ENCODE data around the gene PTPN22. TPM values are rescaled to one million over a fixed set of nuclear protein-coding genes. Genes with fewer than 3 reads are reported as not detected.
A peak's percentile ranks its signal among the peaks of the same experiment; 100 is the strongest.

The PTPN22 gene
- total RNA-seq, 2 experiments from 2014 or later: 28.3 to 30.2 TPM

DNA sequence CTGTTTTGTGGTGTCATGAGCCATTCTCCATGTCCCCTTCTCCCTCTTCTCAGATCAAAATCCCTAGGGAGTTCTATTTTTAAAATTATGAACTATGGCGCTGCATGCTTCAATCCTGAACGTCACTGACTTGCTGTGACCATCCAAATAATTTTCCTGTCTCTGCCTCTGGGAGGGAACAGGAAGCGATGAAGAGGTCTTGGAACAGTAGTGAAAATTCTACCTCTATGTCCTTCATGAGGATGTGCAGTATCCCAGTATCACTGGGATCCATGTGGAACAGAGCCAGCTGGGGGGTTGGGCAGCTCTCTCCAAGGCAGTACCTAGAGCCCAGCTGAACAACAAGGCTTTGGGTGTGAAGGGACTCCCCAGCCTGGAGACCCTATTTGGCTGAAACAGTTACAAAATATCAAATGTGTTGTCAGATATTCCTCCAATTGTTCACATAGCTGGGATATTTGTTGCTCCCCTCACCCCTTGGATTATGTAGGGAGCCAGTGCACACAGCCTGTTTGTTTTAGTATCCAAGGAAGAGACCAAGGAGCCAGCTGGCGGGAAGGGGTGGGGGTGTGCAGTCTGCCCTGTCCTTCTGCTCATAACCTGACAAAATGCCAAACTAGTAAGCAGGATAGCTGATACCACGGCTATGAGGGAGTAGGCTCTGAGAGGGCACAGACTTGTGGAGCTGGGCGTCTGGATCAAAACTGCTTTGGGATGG lies 41.2 kb upstream of the PTPN22 start:
- TF ChIP-seq, protein P1, sequence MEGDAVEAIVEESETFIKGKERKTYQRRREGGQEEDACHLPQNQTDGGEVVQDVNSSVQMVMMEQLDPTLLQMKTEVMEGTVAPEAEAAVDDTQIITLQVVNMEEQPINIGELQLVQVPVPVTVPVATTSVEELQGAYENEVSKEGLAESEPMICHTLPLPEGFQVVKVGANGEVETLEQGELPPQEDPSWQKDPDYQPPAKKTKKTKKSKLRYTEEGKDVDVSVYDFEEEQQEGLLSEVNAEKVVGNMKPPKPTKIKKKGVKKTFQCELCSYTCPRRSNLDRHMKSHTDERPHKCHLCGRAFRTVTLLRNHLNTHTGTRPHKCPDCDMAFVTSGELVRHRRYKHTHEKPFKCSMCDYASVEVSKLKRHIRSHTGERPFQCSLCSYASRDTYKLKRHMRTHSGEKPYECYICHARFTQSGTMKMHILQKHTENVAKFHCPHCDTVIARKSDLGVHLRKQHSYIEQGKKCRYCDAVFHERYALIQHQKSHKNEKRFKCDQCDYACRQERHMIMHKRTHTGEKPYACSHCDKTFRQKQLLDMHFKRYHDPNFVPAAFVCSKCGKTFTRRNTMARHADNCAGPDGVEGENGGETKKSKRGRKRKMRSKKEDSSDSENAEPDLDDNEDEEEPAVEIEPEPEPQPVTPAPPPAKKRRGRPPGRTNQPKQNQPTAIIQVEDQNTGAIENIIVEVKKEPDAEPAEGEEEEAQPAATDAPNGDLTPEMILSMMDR (IDR thresholded peaks at IDR 0.05): no peak
- Mint-ChIP-seq H3K4me1 (ENCODE audit: low read depth) (no peaks in the 10 kb centered on the region), H3K27ac (no peak overlapping the region), H3K36me3 (ENCODE audit: low read depth) (peaks cover 43% of the 10 kb centered on the region), H3K9me3 (no peaks in the 10 kb centered on the region), H3K4me3 (no peak overlapping the region), H3K27me3 (no peaks in the 10 kb centered on the region)
- no peaks in the 10 kb centered on the region for H3K9me3 ChIP-seq (ENCODE audit: control insufficient read depth in 1 of 2, insufficient read depth in 1 of 2, low read length in 2 of 2)
- H3K4me3 ChIP-seq (ENCODE audit: low read length): no peak overlapping the region
- H3K27me3 ChIP-seq (ENCODE audit: control insufficient read depth in 1 of 2, insufficient read depth in 2 of 2, low read length in 2 of 2): no peaks in the 10 kb centered on the region
- CTCF ChIA-PET: interaction anchor here (1.1 kb wide), 1 partner anchor 16 kb away, joined by 4 read pairs; the partner anchor contains the start of gene HIPK1
- ATAC-seq (ENCODE audit: poor library complexity) (no peak), DNase-seq (no peak)
- intact Hi-C loops (cut with DNase I, micrococcal nuclease): no loop called here
- no peaks in the 10 kb centered on the region for H3K4me1 ChIP-seq (ENCODE audit: insufficient read depth, low read length)
- peaks cover 41% of the 10 kb centered on the region for H3K36me3 ChIP-seq (ENCODE audit: insufficient read depth, low read length)
- POLR2A ChIA-PET: interaction anchor here (1.0 to 2.0 kb wide), 2 partner anchors 8 to 16 kb away, joined by 3 to 7 read pairs; partner anchors contain the start of genes AP4B1 and HIPK1
- no peak overlapping the region for H3K27ac ChIP-seq (ENCODE audit: low read depth in 1 of 2, low read length in 2 of 2)

DNA sequence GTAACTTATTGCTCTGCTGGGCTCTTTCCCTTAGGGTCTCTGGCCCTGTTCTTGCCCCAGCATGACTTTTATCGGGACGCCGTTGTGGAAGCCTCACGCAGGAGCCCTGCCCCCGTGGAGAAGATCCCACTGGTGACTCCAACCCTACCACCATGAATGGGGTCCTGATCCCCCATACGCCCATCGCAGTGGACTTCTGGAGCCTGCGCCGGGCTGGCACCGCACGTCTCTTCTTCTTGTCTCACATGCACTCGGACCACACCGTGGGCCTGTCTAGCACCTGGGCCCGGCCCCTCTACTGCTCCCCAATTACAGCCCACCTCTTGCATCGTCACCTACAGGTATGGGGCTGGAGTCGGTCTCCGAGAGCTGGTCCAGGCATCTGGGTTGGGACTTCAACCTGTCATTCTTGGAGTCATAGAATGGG lies 33.9 kb upstream of the PTPN22 start:
- no peaks in the 10 kb centered on the region for H3K9me3 Mint-ChIP-seq
- peaks cover 50% of the 10 kb centered on the region for H3K4me1 Mint-ChIP-seq (ENCODE audit: low read depth)
- ChIA-PET CTCF (interaction anchor here (0.5 to 6.1 kb wide), 10 partner anchors 24 to 766 kb away, joined by 3 to 60 read pairs (median 4); partner anchors contain the start of gene HIPK1), POLR2A (interaction anchor here (0.6 to 5.3 kb wide), 13 partner anchors 13 to 1510 kb away, joined by 3 to 256 read pairs (median 9); partner anchors contain the start of genes CSDE1, HIPK1 and RSBN1)
- Histone ChIP-seq H3K27ac (ENCODE audit: low read depth in 1 of 2, low read length in 2 of 2) (peak overlapping the region; percentile 86 to 89), H3K27me3 (ENCODE audit: control insufficient read depth in 1 of 2, insufficient read depth in 2 of 2, low read length in 2 of 2) (no peaks in the 10 kb centered on the region), H3K9me3 (ENCODE audit: control insufficient read depth in 1 of 2, insufficient read depth in 1 of 2, low read length in 2 of 2) (no peaks in the 10 kb centered on the region), H3K4me3 (ENCODE audit: low read length) (peak overlapping the region; percentile 96), H3K36me3 (ENCODE audit: insufficient read depth, low read length) (peaks cover 33% of the 10 kb centered on the region), H3K4me1 (ENCODE audit: insufficient read depth, low read length) (peaks cover 46% of the 10 kb centered on the region)
- peak; percentile 0 for ATAC-seq (ENCODE audit: poor library complexity)
- TF ChIP-seq, protein P1 (IDR thresholded peaks at IDR 0.05): no peak
- no peaks in the 10 kb centered on the region for H3K27me3 Mint-ChIP-seq
- H3K36me3 Mint-ChIP-seq (ENCODE audit: low read depth): peaks cover 59% of the 10 kb centered on the region
- peak overlapping the region; percentile 98 for H3K27ac Mint-ChIP-seq
- intact Hi-C loops (cut with DNase I, micrococcal nuclease): loop anchor here (1.0 to 2.0 kb wide), 4 partner anchors 24 to 91 kb away; partner anchors contain the start of genes HIPK1 (in 2 of the 2) and PTPN22 (in 2 of the 2)
- H3K4me3 Mint-ChIP-seq: peak overlapping the region; percentile 99
- DNase-seq: peak in 1 of 14 experiments; percentile 1

DNA sequence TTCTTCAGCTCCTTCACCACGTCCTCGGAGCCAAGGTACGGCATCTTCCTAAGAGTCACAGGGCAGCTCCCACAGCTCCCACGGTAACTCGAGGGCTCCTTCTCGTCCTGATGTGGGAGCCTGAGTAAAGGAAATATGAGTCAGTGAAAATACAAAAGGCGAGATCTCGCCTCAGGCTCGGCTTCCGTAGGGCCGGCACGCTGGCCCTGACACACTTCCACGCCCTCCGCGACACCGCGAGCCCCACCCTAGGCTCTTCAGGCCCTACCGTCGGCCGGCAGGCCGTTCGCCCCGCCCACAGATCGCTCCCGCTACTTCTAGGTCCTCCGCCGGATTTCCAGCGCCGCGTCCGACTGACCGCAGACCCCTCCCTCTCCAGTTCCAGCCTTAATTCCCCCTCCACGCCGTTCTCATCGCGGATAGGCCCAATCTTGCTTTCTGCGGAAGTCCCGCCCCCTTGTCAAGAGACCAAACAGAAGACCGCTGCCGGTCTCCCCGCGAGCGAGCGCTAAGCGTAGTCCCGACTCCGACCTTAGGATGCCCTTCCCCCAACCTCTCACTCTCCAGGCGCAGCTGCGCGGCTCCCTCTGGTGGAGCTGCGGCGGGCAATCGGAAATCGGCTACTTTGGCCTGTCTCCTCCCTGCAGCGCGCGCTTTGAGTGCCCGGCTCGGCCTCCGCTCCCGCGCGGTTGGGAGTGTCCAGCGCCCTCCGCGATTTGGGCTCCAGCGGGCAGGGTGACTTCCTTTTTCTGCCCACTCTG lies 33.3 kb upstream of the PTPN22 start, which contains the start of the genes AP4B1 and DCLRE1B:
Gene AP4B1, minus strand, starts transcription at position 126 of the 761 bp plus-strand sequence. Its CDS starts 82 bp downstream, at position 44.
Gene DCLRE1B, plus strand, starts transcription at position 653 of the 761 bp plus-strand sequence. CDS start 261 bp downstream, outside the sequence.
- Histone ChIP-seq H3K36me3 (ENCODE audit: insufficient read depth, low read length) (peaks cover 36% of the 10 kb centered on the region), H3K4me1 (ENCODE audit: insufficient read depth, low read length) (peaks cover 46% of the 10 kb centered on the region), H3K27me3 (ENCODE audit: control insufficient read depth in 1 of 2, insufficient read depth in 2 of 2, low read length in 2 of 2) (no peaks in the 10 kb centered on the region), H3K27ac (ENCODE audit: low read depth in 1 of 2, low read length in 2 of 2) (peak within 1 kb of the TSS; percentile 86 to 89), H3K9me3 (ENCODE audit: control insufficient read depth in 1 of 2, insufficient read depth in 1 of 2, low read length in 2 of 2) (no peaks in the 10 kb centered on the region), H3K4me3 (ENCODE audit: low read length) (peak within 1 kb of the TSS; percentile 96)
- no peaks in the 10 kb centered on the region for H3K27me3 Mint-ChIP-seq
- peak; percentile 92 for ATAC-seq (ENCODE audit: poor library complexity)
- H3K36me3 Mint-ChIP-seq (ENCODE audit: low read depth): peaks cover 59% of the 10 kb centered on the region
- TF ChIP-seq, protein P1 (IDR thresholded peaks at IDR 0.05): peak; percentile 73
- peak; percentile 89 to 100 (median 94) for DNase-seq
- POLR2A ChIA-PET: interaction anchor here (0.6 to 5.3 kb wide), 31 partner anchors 8 to 1509 kb away, joined by 3 to 256 read pairs (median 6); partner anchors contain the start of genes CAPZA1, CSDE1, HIPK1 and LRIG2
- H3K4me1 Mint-ChIP-seq (ENCODE audit: low read depth): peaks cover 52% of the 10 kb centered on the region
- peak within 1 kb of the TSS; percentile 98 for H3K27ac Mint-ChIP-seq
- H3K4me3 Mint-ChIP-seq: peak within 1 kb of the TSS; percentile 99
- intact Hi-C loops (cut with DNase I, micrococcal nuclease): loop anchor here (1.0 to 2.0 kb wide), 4 partner anchors 24 to 90 kb away; partner anchors contain the start of genes HIPK1 (in 2 of the 2) and PTPN22 (in 2 of the 2)
- CTCF ChIA-PET: interaction anchor here (0.5 to 6.1 kb wide), 18 partner anchors 19 to 832 kb away, joined by 3 to 60 read pairs (median 4); partner anchors contain the start of genes HIPK1 and LRIG2
- H3K9me3 Mint-ChIP-seq: no peaks in the 10 kb centered on the region
